ENCODE results near the gene CASZ1. TPM values are rescaled to one million over a fixed set of nuclear protein-coding genes. Genes with fewer than 3 reads are reported as not detected.

Gene CASZ1
- total RNA-seq, 1 donor, result 0.09 TPM

GRCh38 chr1:10652626-10653025 is 143.8 kb downstream of the CASZ1 start:
- no peak for TF ChIP-seq CTCF (IDR thresholded peaks at IDR 0.05; ENCODE audit: insufficient read depth, low read length)
- no peak for DNase-seq (ENCODE audit: low read depth)
- no peak overlapping the region for H3K4me3 ChIP-seq (ENCODE audit: low read depth, low read length)

GRCh38 chr1:10651793-10652192 is 144.7 kb downstream of the CASZ1 start:
- no peak for TF ChIP-seq CTCF (IDR thresholded peaks at IDR 0.05; ENCODE audit: insufficient read depth, low read length)
- no peak for DNase-seq (ENCODE audit: low read depth)
- no peak overlapping the region for H3K4me3 ChIP-seq (ENCODE audit: low read depth, low read length)

GRCh38 chr1:10651389-10651766 is 145.1 kb downstream of the CASZ1 start:
- no peak for TF ChIP-seq CTCF (IDR thresholded peaks at IDR 0.05; ENCODE audit: insufficient read depth, low read length)
- no peak overlapping the region for H3K4me3 ChIP-seq (ENCODE audit: low read depth, low read length)
- no peak for DNase-seq (ENCODE audit: low read depth)

- no peak for DNase-seq (ENCODE audit: low read depth)
- no peak for TF ChIP-seq CTCF (IDR thresholded peaks at IDR 0.05; ENCODE audit: insufficient read depth, low read length)
- no peak overlapping the region for H3K4me3 ChIP-seq (ENCODE audit: low read depth, low read length)
Observed at GRCh38 chr1:10650556-10651388, 145.7 kb downstream of the CASZ1 start.

- TF ChIP-seq CTCF (IDR thresholded peaks at IDR 0.05; ENCODE audit: insufficient read depth, low read length), result no peak
- H3K4me3 ChIP-seq (ENCODE audit: low read depth, low read length), result no peak overlapping the region
- DNase-seq (ENCODE audit: low read depth), result no peak
Observed at GRCh38 chr1:10649517-10650201, 146.8 kb downstream of the CASZ1 start.

GRCh38 chr1:10648689-10649516 is 147.5 kb downstream of the CASZ1 start:
- no peak overlapping the region for H3K4me3 ChIP-seq (ENCODE audit: low read depth, low read length)
- no peak for TF ChIP-seq CTCF (IDR thresholded peaks at IDR 0.05; ENCODE audit: insufficient read depth, low read length)
- no peak for DNase-seq (ENCODE audit: low read depth)
